ENCODE data around the gene ADGRG7. TPM values are rescaled to one million over a fixed set of nuclear protein-coding genes. Genes with fewer than 3 reads are reported as not detected.

ADGRG7 gene
- total and polyA plus RNA-seq, 2 of the 13 experiments (the other 11 are each of a cell fraction or from before 2014, with no cell fraction given) = not detected

- Histone ChIP-seq H3K4me1 (ENCODE audit: insufficient read depth, low read length) (peaks cover 43% of the 10 kb centered on the region), H3K9me3 (ENCODE audit: low read length) (no peaks in the 10 kb centered on the region), H3K79me2 (ENCODE audit: insufficient read depth, low read length) (no peaks in the 10 kb centered on the region), H4K20me1 (ENCODE audit: insufficient read depth, low read length) (no peaks in the 10 kb centered on the region), H3K4me3 (replicated peaks in 1 of 3; ENCODE audit: insufficient read depth in 1 of 3, low read depth in 2 of 3, low read length in 3 of 3) (no peak overlapping the region), H3K27me3 (ENCODE audit: control insufficient read depth in 1 of 2, insufficient read depth in 2 of 2, low read length in 2 of 2) (peaks cover 0 to 2% of the 10 kb centered on the region in 2 experiments; a peak in 1 of 5 replicates), H3K27ac (ENCODE audit: extremely low read length, insufficient read depth, low read length) (no peak overlapping the region), H3K4me2 (ENCODE audit: low read depth, low read length) (peak overlapping the region; percentile 11; the same call in 1 of the 2 replicates), H2AFZ (ENCODE audit: low read length) (peak overlapping the region; percentile 72), H3K36me3 (replicated peaks in 1 of 2; ENCODE audit: control insufficient read depth in 1 of 2, insufficient read depth in 2 of 2, low read length in 2 of 2) (no peaks in the 10 kb centered on the region), H3K9ac (ENCODE audit: insufficient read depth, low read depth, low read length) (no peak overlapping the region)
- in situ Hi-C loops (cut with HindIII; ENCODE audit: extremely low pct_ligation_motif_present, low pct_unique_long_range_greater_than_20kb) (no loop called here), intact Hi-C loops (cut with micrococcal nuclease; ENCODE audit: unreplicated experiment) (loop anchor here (10.0 kb wide), 1 partner anchor 62 kb away; no protein-coding TSS in a partner anchor)
- FAIRE-seq (no peak), ATAC-seq (peak; percentile 74), DNase-seq (ENCODE audit: low spot score) (no peak)
- WGBS (ENCODE audit: low lambda C conversion rate) = 60% methylated on average over 4 of the region's 7 CpGs
- BruUV-seq (replicated peaks) = no TSS peak
- ChIA-PET POLR2A (no interaction called here), CTCF (ENCODE audit: low intra/inter-chr PET ratio, low total read pairs) (no interaction called here)
- TF ChIP-seq ZNF543 (CRISPR knock-in tag; IDR thresholded peaks at IDR 0.05) (no peak), CTCF (CRISPR knock-in tag; IDR thresholded peaks at IDR 0.05) (0 out of 2 replicates have a peak, but pooled peaks have one; percentile 5), KLF9 (CRISPR knock-in tag; IDR thresholded peaks at IDR 0.05; ENCODE audit: low read depth) (no peak)
Observed at GRCh38 chr3:100697172-100697571, 87.8 kb downstream of the ADGRG7 start.

GRCh38 chr3:100697723-100698285, 88.4 kb downstream of the ADGRG7 start:
- no peaks in the 10 kb centered on the region for H3K9me3 ChIP-seq (ENCODE audit: low read length)
- in situ Hi-C loops (cut with HindIII; ENCODE audit: extremely low pct_ligation_motif_present, low pct_unique_long_range_greater_than_20kb) (no loop called here), intact Hi-C loops (cut with micrococcal nuclease; ENCODE audit: unreplicated experiment) (loop anchor here (10.0 kb wide), 1 partner anchor 63 kb away; no protein-coding TSS in a partner anchor)
- no peaks in the 10 kb centered on the region for H3K36me3 ChIP-seq (replicated peaks in 1 of 2; ENCODE audit: control insufficient read depth in 1 of 2, insufficient read depth in 2 of 2, low read length in 2 of 2)
- H3K4me2 ChIP-seq (ENCODE audit: low read depth, low read length) = no peak overlapping the region
- TF ChIP-seq CEBPG (CRISPR knock-in tag; IDR thresholded peaks at IDR 0.05) (0 out of 2 replicates have a peak, but pooled peaks have one; percentile 12), CEBPB (IDR thresholded peaks at IDR 0.05; ENCODE audit: borderline replicate concordance, low read depth, low read length) (peak; percentile 63), ZNF318 (CRISPR knock-in tag; IDR thresholded peaks at IDR 0.05) (no peak), FOSL2 (CRISPR knock-in tag; IDR thresholded peaks at IDR 0.05) (no peak)
- no peaks in the 10 kb centered on the region for H4K20me1 ChIP-seq (ENCODE audit: insufficient read depth, low read length)
- H3K4me3 ChIP-seq (replicated peaks in 1 of 3; ENCODE audit: insufficient read depth in 1 of 3, low read depth in 2 of 3, low read length in 3 of 3) = no peak overlapping the region
- 54% methylated on average over 5 of the region's 5 CpGs for WGBS (ENCODE audit: low lambda C conversion rate)
- no peak overlapping the region for H2AFZ ChIP-seq (ENCODE audit: low read length)
- no peak overlapping the region for H3K9ac ChIP-seq (ENCODE audit: insufficient read depth, low read depth, low read length)
- CTCF ChIA-PET (ENCODE audit: low intra/inter-chr PET ratio, low total read pairs) = no interaction called here
- no peaks in the 10 kb centered on the region for H3K79me2 ChIP-seq (ENCODE audit: insufficient read depth, low read length)
- peak; percentile 60 for ATAC-seq
- DNase-seq (ENCODE audit: low spot score) = no peak
- peaks cover under 1 to 2% of the 10 kb centered on the region in 2 experiments; a peak in 1 of 5 replicates for H3K27me3 ChIP-seq (ENCODE audit: control insufficient read depth in 1 of 2, insufficient read depth in 2 of 2, low read length in 2 of 2)
- peaks cover 43% of the 10 kb centered on the region for H3K4me1 ChIP-seq (ENCODE audit: insufficient read depth, low read length)
- no peak overlapping the region for H3K27ac ChIP-seq (ENCODE audit: extremely low read length, insufficient read depth, low read length)
- BruUV-seq (replicated peaks) = no TSS peak
- FAIRE-seq = no peak
- POLR2A ChIA-PET = no interaction called here
